ENCODE data around the gene PNPLA6.

PNPLA6 gene

GRCh38 chr19:7529610-7530490 lies 5.7 kb upstream of the PNPLA6 start:
- TF ChIP-seq EZH2phosphoT487 (IDR thresholded peaks at IDR 0.05; ENCODE audit: low read depth), result no peak
- TF ChIP-seq CTCF (IDR thresholded peaks at IDR 0.05; ENCODE audit: low read depth, low read length), result no peak
- H3K4me1 ChIP-seq (ENCODE audit: low read length), result no peaks in the 10 kb centered on the region
- no peak overlapping the region for H3K27ac ChIP-seq (ENCODE audit: low read length)
- H3K4me3 ChIP-seq (ENCODE audit: low read length), result no peak overlapping the region
- no peak overlapping the region for H2AFZ ChIP-seq (ENCODE audit: low read depth, low read length)
- no peaks in the 10 kb centered on the region for H3K36me3 ChIP-seq (replicated peaks; ENCODE audit: low read depth, low read length)
- H3K9me3 ChIP-seq (ENCODE audit: insufficient read depth, low read length), result no peaks in the 10 kb centered on the region
- no peaks in the 10 kb centered on the region for H3K27me3 ChIP-seq (ENCODE audit: low read depth, low read length)
- no peak overlapping the region for H3K9ac ChIP-seq (ENCODE audit: low read length)
- no peaks in the 10 kb centered on the region for H4K20me1 ChIP-seq (ENCODE audit: insufficient read depth, low read length)
- H3K4me2 ChIP-seq (ENCODE audit: low read length), result no peak overlapping the region
- no peaks in the 10 kb centered on the region for H3K79me2 ChIP-seq (ENCODE audit: low read length)

GRCh38 chr19:7533281-7533885 lies 2.1 kb upstream of the PNPLA6 start:
- H3K9ac ChIP-seq (ENCODE audit: low read length), result no peak overlapping the region
- H3K36me3 ChIP-seq (replicated peaks; ENCODE audit: low read depth, low read length), result peaks cover 2% of the 10 kb centered on the region
- peak overlapping the region; percentile 51 for H3K4me2 ChIP-seq (ENCODE audit: low read length)
- H3K4me3 ChIP-seq (ENCODE audit: low read length), result peak overlapping the region; percentile 88
- H3K9me3 ChIP-seq (ENCODE audit: insufficient read depth, low read length), result no peaks in the 10 kb centered on the region
- no peaks in the 10 kb centered on the region for H4K20me1 ChIP-seq (ENCODE audit: insufficient read depth, low read length)
- no peak for TF ChIP-seq CTCF (IDR thresholded peaks at IDR 0.05; ENCODE audit: low read depth, low read length)
- no peak for TF ChIP-seq EZH2phosphoT487 (IDR thresholded peaks at IDR 0.05; ENCODE audit: low read depth)
- H2AFZ ChIP-seq (ENCODE audit: low read depth, low read length), result no peak overlapping the region
- H3K27me3 ChIP-seq (ENCODE audit: low read depth, low read length), result no peaks in the 10 kb centered on the region
- no peak overlapping the region for H3K27ac ChIP-seq (ENCODE audit: low read length)
- H3K4me1 ChIP-seq (ENCODE audit: low read length), result peaks cover 4% of the 10 kb centered on the region; the same call in 1 of the 2 replicates
- peaks cover 5% of the 10 kb centered on the region; the same call in 1 of the 2 replicates for H3K79me2 ChIP-seq (ENCODE audit: low read length)

- Histone ChIP-seq H3K36me3 (replicated peaks; ENCODE audit: low read depth, low read length) (peaks cover 8% of the 10 kb centered on the region), H3K9ac (ENCODE audit: low read length) (peak overlapping the region; percentile 82), H3K27ac (ENCODE audit: low read length) (no peak overlapping the region), H3K4me3 (ENCODE audit: low read length) (peak overlapping the region; percentile 88), H3K27me3 (ENCODE audit: low read depth, low read length) (no peaks in the 10 kb centered on the region), H3K4me1 (ENCODE audit: low read length) (peaks cover 4% of the 10 kb centered on the region; the same call in 1 of the 2 replicates), H3K79me2 (ENCODE audit: low read length) (peaks cover 5% of the 10 kb centered on the region; the same call in 1 of the 2 replicates), H3K4me2 (ENCODE audit: low read length) (peak overlapping the region; percentile 76), H4K20me1 (ENCODE audit: insufficient read depth, low read length) (no peaks in the 10 kb centered on the region), H3K9me3 (ENCODE audit: insufficient read depth, low read length) (no peaks in the 10 kb centered on the region), H2AFZ (ENCODE audit: low read depth, low read length) (peak overlapping the region; percentile 13)
- no peak for TF ChIP-seq EZH2phosphoT487 (IDR thresholded peaks at IDR 0.05; ENCODE audit: low read depth)
- no peak for TF ChIP-seq CTCF (IDR thresholded peaks at IDR 0.05; ENCODE audit: low read depth, low read length)
Observed at GRCh38 chr19:7533925-7534480, 1.5 kb upstream of the PNPLA6 start.
